CD4-positive, alpha-beta T cell treated with Interleukin-21 for 1 hour (primary cell): Measurements from ENCODE around the gene PSTPIP2.
"Not testable (repeated sequence)": the region's sequence is repeated elsewhere in the genome, so short reads cannot be mapped to it uniquely, and the experiment has no call there.

Source experiments
- DNase-seq: peaks from one replicate; pipeline ENCODE4 v3.0.0-alpha.2; 2020

The PSTPIP2 gene

DNA sequence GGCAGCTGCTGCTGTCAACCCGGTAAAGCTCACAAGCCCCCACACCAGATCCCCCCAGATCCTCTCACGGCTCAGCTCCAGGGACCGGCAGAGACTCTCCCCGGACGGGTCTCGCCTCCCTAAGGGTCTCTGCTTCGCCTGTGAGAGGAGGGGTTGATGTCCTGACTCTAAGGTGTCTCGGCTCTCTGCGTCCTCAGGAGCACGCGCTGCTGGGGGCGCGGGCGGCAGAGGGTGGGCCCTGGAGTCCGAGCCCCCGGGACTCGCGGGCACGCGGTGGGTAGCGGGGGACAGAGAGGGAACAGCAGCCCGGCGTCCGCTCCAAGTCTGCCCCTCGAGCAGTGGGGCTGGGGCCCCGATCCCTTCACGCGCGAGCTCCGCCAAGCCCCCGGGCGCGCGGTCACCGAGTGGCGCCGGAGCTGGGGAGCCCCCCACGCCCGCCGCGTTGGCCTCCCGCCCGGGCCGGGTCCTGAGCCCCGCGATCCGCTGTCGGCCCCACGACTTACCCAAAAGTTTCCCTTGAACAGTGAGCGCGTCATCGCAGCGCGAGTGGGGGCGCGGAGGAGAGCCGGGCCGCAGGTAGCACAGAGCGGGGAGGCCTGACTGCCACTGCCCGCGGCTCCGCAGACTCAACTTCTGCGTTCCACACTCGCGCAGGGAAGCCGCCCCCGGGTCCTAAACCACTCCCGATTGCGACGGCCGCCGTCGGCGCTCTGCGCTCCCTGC lies at the start of gene PSTPIP2:
TSS of gene PSTPIP2 (minus strand) at position 608 of the 723 bp plus-strand sequence. CDS start at position 536, 72 bp downstream.
- peak; percentile 68 for DNase-seq

- no peak for DNase-seq
Measured at GRCh38 chr18:46113751-46114150, 41.7 kb upstream of the PSTPIP2 start.

DNA sequence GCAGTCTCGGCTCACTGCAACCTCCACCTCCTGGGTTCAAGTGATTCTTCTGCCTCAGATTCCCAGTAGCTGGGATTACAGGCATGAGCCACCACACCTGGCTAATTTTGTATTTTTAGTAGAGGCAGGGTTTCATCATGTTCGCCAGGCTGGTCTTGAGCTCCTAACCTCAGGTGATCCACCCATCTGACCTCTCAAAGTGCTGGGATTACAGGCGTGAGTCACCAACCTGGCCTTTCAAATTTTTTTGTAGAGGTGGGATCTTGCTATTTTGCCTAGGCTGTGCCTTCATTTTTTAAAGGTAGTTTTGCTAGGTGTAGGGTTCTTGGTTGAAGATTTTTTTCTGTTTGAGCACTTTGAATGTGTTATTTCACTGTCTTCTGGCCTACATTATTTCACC lies 38.3 kb upstream of the PSTPIP2 start:
- DNase-seq = no peak

GRCh38 chr18:46109386-46109785 lies 37.3 kb upstream of the PSTPIP2 start:
- no peak for DNase-seq

DNA sequence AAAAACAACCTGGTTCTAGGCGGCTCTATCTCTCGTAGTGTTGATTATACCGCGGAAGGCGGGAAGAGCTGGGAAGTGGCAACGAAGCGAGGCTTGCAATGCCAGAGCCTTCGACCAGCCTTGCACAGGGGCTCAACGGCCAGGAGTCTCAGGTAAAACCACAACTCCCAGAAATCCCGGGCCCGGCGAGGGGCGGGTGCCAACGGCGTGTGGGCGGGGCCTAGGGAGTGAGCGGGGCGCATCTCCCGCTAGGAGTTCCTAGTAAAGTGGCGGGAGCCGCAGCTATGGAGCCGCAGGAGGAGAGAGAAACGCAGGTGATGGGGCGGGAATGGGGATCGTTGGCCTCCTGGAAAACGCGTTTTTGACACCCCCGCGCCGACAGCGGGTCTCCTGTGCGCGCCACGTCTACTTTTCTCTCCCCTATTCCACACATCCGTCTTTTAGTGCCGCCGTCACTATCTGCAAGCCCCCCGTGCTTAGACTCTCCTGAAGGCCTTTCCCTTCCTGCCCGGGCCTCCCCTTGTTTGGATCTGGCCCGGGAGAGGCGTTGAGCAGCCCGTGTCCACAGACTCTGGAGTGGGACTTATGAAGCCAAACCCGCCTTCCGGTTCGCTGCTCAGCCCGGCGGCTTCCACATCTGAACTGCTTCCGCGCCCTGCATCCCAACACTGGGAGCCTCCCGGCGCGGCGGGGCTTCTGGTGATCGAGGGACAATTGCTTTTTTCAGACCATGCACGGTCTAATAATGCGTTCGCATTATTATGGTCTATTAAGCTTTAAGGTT lies 32.3 kb upstream of the PSTPIP2 start, which contains the start of gene HAUS1:
TSS of gene HAUS1 (plus strand) at position 258 of the 784 bp plus-strand sequence. CDS start at position 285, 27 bp downstream.
- DNase-seq = peak; percentile 81

DNA sequence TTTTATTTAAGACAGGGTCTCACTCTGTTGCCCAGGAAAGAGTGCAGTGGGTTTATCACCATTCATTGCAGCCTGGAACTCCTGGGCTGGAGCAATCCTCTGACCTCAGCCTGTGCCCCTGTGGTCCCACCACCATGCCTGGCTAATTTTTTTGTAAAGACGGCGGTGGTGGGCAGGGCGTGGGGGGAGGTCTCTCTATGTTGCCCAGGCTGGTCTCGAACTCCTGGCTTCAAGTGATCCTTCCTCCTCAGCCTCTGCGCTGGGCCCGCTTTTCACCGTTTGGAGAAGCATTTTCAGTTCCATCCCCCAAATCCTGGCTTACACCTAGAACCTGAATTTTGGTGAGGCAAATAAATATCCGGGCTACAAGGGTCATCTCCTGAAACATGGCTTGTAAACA lies 27.4 kb upstream of the PSTPIP2 start:
- DNase-seq = no peak

GRCh38 chr18:46098616-46098933 lies 26.5 kb upstream of the PSTPIP2 start:
- DNase-seq = no peak

DNA sequence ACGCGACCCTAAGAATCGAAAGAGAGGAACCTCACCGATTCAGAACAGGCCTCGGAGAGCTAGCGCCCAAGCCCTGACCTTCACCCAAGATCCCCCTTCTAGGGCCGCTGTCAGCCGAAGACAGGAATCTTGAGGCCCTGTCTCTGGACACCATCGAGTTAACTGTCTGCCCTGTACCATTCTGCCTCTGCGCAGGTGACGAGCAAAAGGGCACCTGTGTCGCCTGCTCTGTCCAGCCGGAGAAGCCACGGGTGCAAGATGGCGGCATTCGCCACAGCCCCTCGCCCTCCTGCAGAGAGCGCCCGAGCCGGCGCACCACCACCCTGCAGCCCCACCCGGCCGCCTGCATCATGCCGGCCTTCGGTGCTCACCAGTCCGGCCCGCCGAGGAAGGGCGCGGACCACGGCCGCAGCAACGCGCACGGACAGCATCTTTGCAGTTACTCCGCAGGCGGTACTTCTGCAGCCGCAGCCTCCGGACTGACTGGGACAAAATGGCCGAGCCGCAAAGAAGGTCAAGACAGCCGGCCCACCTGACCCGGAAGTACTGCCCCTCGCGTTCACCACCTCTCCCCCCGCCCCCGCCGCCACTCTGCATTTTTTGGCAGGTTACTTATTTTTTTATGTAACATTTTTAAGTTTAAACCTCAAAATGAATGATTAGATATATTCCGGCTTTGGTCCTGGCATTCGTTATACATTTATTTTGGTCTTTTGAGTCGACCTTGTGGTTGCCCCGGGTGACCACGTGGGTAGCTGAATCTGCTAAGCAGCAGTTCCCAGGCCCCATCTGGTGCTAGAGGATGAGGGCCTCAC lies 25.9 kb upstream of the PSTPIP2 start, which contains the start of gene ATP5F1A:
TSS of gene ATP5F1A (minus strand) at position 496 of the 815 bp plus-strand sequence. CDS start at position 431, 65 bp downstream.
- DNase-seq = peak; percentile 82

DNA sequence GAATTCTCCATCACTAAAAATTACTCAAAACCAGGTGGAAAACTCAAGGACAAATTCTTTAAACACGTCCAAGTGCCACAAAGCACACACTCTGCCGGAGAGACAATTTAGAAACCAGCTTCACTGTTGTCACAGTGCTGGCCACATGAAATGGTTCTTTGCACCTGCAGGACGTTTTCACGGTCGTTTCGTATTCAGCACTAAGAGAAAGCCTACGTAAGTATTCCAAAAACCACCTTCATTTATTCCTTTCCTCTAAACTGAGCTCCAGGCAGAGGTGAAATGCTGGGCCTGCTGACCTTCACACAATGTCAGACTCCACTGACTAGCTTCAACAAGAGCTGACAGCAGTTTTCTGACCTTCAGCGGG lies 25.4 kb upstream of the PSTPIP2 start:
- DNase-seq = peak; percentile 30

- DNase-seq = peak; percentile 16
Measured at GRCh38 chr18:46096651-46097300, 24.7 kb upstream of the PSTPIP2 start.

DNA sequence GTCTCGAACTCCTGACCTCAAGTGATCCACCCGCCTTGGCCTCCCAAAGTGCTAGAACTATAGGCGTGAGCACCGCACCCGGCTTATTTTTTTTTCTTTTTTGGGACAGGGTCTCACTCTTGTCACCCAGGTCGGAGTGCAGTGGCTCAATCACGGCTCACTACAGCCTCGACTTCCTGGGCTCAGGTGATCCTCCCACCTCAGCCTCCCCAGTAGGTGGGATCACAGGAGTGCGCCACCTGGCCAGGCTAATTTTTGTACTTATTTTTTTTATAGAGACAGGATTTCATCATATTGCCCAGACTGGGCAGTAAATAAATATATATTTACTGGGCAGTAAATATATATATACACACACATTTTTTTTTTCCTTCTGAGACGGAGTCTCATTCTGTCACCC lies 23.5 kb upstream of the PSTPIP2 start:
- no peak for DNase-seq

GRCh38 chr18:46088501-46088900 lies 16.4 kb upstream of the PSTPIP2 start:
- not testable (repeated sequence) for DNase-seq

DNA sequence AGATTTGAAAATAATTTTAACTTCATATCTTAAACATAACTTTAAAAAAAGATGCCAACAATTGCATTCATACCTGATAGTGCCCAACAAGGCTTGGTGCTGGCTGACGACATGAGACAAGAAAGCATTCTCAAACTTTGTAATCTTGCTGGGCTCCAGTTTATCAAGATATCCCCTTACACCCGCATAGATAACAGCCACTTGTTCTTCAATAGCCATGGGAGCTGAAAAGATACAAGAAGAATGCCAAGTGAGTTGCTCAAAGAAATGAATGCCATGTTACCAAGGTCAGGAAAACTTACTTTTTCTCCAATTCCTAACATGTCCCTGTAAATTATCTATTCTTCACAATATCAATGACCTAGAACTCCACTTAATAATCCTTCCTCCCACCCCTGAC lies 12.4 kb upstream of the PSTPIP2 start:
- DNase-seq = no peak

- no peak for DNase-seq
Measured at GRCh38 chr18:46080156-46080555, 8.1 kb upstream of the PSTPIP2 start.

- no peak for DNase-seq
Measured at GRCh38 chr18:46079336-46079735, 7.3 kb upstream of the PSTPIP2 start.

- peak; percentile 80 for DNase-seq
Measured at GRCh38 chr18:46073474-46074331, 1.6 kb upstream of the PSTPIP2 start.

- DNase-seq = no peak
Measured at GRCh38 chr18:46072959-46073358, 899 bp upstream of the PSTPIP2 start.

GRCh38 chr18:46072376-46072867 lies 362 bp upstream of the PSTPIP2 start:
- no peak for DNase-seq

- no peak for DNase-seq
Measured at GRCh38 chr18:46070815-46071652, 1.0 kb downstream of the PSTPIP2 start.

DNA sequence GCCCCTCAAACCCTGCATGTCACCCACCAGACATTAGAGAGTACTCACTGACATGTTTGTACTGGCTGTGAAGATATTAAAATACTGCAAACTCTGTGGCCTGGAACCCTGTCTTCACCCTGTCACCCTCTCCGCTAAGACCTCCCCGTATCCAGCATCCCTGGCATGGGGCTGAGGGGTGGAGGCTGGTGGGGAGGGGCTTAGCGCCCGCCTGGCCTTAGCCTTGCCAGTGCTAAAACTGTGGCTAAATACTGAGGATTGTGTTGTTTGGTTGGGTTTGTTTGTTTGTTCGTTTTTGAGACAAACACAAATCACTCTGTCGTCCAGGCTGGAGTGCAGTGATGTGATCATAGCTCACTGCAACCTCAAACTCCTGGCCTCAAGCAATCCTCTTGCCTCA lies 1.8 kb downstream of the PSTPIP2 start:
- no peak for DNase-seq

GRCh38 chr18:46069524-46069923 lies 2.5 kb downstream of the PSTPIP2 start:
- no peak for DNase-seq
